ENCODE results near the gene NECAB2.

NECAB2 gene

DNA sequence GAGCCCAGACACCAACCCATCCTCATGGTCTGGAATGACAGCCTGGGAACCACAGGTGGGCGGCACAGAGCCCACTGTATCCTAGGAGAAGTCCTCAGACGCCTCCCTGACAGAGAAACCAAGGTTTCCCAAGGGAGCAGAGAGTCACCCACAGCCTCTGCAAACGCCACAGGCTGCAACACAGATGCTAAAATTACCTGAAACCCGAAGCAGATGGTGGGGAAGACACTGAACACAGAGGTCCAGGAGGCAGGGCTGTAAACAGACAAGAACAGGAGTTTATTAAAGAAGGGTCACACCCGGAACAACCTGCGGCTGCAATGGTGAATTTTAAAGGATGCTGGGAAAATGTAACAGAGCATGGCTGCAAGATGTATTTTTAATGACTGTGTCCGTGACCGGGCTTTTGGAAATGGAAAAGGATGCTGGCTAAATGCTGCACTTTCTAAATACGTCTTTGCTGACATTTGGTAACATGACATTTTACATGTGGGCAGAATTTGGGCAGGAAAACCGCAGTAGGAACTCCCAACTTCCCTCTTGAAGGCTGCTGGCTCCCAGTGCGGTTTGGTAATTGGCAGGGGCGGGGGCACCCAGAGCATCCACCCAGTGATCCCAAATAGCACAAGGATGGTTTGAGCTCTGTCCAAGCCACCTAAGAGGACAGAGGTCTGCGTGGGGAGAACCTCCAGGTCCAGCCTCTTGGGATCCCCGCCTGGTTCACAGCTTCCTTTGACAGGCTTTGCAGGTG, 61.4 kb downstream of the NECAB2 start:
- DNase-seq, result no peak

DNA sequence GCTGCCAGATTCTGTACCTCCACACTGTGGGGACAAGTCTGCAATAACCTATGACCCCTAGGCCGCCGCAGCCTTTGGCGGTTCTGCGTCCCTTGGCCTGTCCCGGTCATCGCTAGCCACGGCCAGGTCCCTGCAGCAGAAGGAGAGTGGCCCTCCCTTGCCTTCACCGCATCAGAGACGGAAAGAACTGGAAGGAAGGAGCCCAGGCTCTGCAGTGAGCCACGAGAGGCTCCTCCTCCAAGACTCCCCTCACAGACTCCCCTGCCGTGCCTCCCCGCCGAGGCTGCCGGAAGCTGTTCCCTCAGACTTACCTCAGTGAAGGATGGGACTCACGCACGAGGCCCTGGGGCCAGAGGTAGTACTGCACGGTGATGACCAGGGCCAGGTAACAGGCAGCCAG, 63.5 kb downstream of the NECAB2 start:
- DNase-seq, result no peak

- DNase-seq, result no peak
Observed at GRCh38 chr16:84032458-84033178, 64.6 kb downstream of the NECAB2 start.

DNA sequence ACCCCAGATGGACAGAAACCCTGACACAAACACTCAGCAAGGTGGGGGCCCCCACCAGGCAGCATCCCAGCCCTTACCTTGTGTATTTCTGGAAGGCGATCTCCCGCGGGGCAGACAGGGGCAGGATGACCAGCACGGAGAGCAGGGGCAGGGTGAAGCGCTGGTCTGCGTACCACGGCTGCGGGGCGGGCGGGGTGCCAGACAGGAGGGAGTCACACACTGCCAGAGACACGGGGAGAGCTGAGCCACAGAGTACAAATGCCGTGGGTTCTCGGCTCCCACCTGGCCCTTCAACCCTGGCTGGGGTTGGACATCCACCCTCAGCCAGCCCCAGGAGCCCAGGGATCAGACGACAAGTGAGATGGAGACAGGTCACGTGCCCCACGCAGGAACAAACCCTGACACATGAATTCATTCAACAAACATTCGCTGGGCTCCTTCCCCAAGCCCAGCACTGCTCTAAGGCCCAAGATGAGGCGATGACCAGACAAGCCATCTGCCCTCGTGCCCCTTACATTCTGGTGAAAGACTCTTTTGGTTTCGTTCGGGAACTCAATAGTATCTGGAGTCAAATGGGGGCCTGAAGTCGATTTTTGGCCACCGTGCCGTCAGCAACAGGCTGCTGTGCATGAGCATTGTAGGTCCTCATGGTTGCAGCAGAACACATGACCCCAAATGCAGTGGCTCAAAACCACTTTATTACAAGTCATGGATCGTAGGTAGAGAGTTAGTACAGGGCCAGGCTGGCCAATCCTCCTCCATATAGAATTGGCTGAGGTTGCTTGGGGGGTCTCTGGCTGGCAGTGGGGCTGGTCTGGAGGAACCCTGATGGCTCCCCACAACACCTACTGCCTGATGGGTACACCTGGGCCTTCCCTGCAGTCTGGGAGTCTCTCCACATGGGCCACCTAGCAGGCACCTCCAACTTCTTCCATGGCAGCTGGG, 65.5 kb downstream of the NECAB2 start:
- no peak for DNase-seq

- DNase-seq, result no peak
Observed at GRCh38 chr16:84034516-84034915, 66.5 kb downstream of the NECAB2 start.

DNA sequence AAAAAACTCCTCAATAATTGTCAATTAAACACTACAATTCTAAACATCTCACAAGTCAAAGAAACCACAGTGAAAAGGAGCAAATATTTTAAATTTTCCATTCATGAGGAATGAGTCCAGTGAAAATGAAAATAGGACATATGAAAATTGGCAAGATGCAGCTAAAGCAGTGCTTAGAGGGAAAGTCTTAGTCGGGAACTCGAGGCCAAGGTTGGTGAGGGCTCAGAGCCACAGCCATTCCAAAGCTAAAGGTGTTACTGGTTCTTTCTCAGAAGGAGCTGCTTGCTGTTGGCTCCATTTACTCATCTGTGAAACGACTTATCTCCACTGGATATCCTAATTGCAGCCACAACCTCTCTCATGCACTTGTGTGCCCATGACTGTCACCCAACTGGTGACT, 68.1 kb downstream of the NECAB2 start:
- no peak for DNase-seq

- DNase-seq, result peak; percentile 16
Observed at GRCh38 chr16:84036982-84037425, 69.0 kb downstream of the NECAB2 start.

DNA sequence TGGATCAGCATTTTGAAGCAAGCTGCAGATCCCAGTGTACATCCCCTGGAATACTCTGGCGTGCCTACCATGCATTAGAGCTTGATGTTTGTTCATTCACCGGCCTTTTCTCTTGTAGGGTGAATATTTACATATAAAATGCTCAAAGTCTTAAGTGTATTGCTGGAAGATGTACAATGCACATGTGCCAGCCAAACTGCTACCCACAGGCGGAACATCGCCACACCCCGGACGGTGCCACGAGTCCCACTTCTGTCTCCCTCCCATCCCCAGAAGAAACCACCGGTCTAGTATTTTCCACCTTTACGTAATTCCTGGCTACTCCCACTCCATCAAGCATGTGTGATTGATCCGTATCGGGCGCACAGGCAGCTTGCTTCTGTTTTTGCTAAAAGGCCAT, 70.4 kb downstream of the NECAB2 start:
- DNase-seq, result no peak

DNA sequence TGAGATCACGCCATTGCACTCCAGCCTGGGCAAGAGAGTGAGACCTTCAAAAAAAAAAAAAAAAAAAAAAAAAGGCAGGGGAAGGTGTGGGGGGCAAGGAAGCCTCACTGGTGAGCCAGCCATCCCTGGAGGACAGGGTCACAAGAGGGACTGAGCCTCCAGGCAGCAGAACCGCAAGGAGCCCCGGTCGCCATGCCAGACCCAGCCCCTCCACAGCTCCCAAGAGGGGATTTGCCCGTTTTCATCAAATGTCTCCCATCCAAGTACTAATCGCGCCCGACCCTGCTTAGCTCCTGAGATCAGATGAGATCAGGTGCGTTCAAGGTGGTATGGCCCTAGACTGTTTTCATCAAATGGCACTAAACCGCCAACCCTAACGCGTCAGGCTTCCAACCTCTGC, 71.7 kb downstream of the NECAB2 start:
- DNase-seq, result no peak

- DNase-seq, result no peak
Observed at GRCh38 chr16:84040226-84040822, 72.3 kb downstream of the NECAB2 start.

- peak; percentile 4 for DNase-seq
Observed at GRCh38 chr16:84040823-84041820, 73.1 kb downstream of the NECAB2 start.

- no peak for DNase-seq
Observed at GRCh38 chr16:84041881-84042280, 73.8 kb downstream of the NECAB2 start.

- no peak for DNase-seq
Observed at GRCh38 chr16:84042308-84042878, 74.3 kb downstream of the NECAB2 start, which contains the start of gene SLC38A8. TSS of gene SLC38A8 (minus strand) at chr16:84042795. CDS start at chr16:84042157, 638 bp downstream.

GRCh38 chr16:84042879-84043485, 74.9 kb downstream of the NECAB2 start:
- peak; percentile 46 for DNase-seq

- DNase-seq, result no peak
Observed at GRCh38 chr16:84043486-84044117, 75.6 kb downstream of the NECAB2 start.

DNA sequence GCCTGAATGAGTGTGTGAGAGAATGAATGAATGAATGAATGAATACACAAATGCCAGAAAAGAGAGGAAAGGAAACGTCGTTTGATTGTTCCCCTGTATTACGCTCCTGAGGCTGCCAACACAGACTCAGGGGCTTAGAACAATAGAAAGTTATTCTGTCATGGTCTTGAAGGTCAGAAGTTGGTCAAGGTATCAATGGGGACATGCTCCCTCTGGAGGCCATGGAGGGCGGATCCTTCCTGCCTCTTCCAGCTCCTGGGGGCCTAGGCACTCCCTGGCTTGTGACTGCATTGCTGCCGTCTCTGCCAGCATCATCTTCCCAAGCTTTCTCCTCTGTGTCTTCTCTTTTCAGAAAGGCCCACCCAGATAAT, 76.1 kb downstream of the NECAB2 start:
- peak; percentile 0 for DNase-seq

DNA sequence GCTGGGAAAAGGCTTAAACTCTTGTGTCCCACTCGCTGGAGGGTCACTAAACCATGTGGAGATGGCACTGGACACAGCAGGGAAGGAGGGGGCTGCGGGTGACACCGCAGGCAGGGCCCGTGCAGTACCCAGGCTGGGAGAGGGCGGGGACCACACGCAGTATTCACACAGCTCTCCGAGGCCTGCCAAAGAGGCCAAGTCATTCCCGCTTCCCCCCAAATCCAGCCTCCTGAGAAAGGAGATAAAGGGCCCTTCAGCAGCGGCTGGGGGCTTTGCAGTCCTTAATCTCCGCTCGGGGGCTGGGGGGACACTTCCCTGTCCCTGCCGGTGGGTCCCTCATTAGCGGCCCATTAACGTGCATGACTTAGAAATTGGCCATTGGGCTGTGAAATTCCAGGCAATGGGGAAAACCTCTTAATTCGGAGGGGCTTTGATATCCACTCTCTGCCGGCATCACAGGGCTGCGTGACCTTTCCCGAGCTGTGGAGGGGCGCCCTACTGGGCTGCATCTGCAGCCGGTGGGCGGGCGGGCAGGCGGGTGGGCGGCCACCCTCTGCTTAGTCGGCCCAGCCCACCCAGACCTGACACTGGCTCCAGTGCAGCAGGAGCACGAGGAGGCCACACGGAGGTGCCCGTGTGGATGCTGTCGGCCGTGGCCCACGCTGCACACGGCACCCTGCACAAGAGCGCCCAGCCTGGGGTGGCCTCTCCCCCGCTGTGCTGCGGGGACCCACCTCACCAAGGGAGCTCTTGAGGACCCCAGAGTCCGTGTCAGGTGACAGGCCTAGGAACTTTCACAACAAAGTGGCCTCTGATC, 77.2 kb downstream of the NECAB2 start:
- DNase-seq, result no peak

- DNase-seq, result no peak
Observed at GRCh38 chr16:84045818-84046470, 77.9 kb downstream of the NECAB2 start.

DNA sequence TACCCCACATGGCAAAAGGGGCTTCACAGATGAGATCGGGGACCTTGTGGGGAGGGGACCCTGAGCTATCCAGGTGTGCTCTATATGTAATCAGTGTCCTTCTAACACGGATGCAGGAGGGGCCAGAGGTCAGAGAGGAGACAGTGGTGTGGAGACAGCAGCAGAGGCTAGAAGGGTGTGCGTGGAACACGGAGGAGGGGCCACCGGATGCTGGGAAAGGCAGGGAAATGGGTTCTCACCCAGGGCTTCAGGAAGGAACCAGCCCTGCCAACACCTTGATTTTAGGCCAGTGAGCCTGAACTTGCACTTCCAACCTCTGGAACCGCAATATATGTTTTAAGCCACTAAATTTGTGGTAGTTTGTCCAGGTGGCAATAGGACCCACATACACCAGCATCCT, 79.2 kb downstream of the NECAB2 start:
- DNase-seq, result no peak
